Measurements from ENCODE around the gene CSDE1. TPM values are rescaled to one million over a fixed set of nuclear protein-coding genes. Genes with fewer than 3 reads are reported as not detected.
"Not testable (repeated sequence)": the region's sequence is repeated elsewhere in the genome, so short reads cannot be mapped to it uniquely, and the experiment has no call there.

CSDE1 gene
- total RNA-seq (100 to 1,000 TPM; 549 to 607 TPM), polyA plus RNA-seq (100 to 1,000 TPM; 286 to 661 TPM)
- long read RNA-seq, donor 1, full-length matches to known transcripts: 331 of 501 reads
- long read RNA-seq, donor 1, partial matches to known transcripts: 142 of 501 reads
- long read RNA-seq, donor 1, other reads (novel, unspliced or antisense): 28 of 501 reads
- long read RNA-seq, donor 2, full-length matches to known transcripts: 197 of 281 reads
- long read RNA-seq, donor 2, partial matches to known transcripts: 67 of 281 reads
- long read RNA-seq, donor 2, other reads (novel, unspliced or antisense): 17 of 281 reads

GRCh38 chr1:114757455-114758255 is at the start of gene CSDE1:
Gene CSDE1, minus strand, starts transcription at chr1:114757984. Its CDS starts 18,094 bp downstream, at chr1:114739890.
- 0% methylated on average over 50 of the region's 50 CpGs for WGBS, 2 donors
- H3K27me3 ChIP-seq (ENCODE audit: control insufficient read depth in 1 of 2, insufficient read depth in 2 of 2, low read length in 1 of 2): no peaks in the 10 kb centered on the region
- DNase-seq (peak; percentile 98 to 99), ATAC-seq (ENCODE audit: low FRiP score) (peak; percentile 100)
- H3K27ac ChIP-seq (ENCODE audit: low read depth in 1 of 2, low read length in 2 of 2): peak within 1 kb of the TSS; percentile 87 to 95
- peak within 1 kb of the TSS; percentile 75 to 94 for H3K4me3 ChIP-seq (ENCODE audit: low read length in 2 of 2)
- intact Hi-C loops (cut with DNase I): loop anchor here (5.0 kb wide), 2 partner anchors 40 to 330 kb away; partner anchors contain the start of genes NRAS (in 1 of the 2) and TSPAN2 (in 1 of the 2)
- no peaks in the 10 kb centered on the region for H3K9me3 ChIP-seq (ENCODE audit: control insufficient read depth, low read length)
- H3K36me3 ChIP-seq (ENCODE audit: control insufficient read depth in 1 of 2, insufficient read depth in 2 of 2, low read length in 1 of 2): no peaks in the 10 kb centered on the region
- H3K4me1 ChIP-seq (ENCODE audit: control insufficient read depth in 1 of 2, insufficient read depth in 2 of 2, low read length in 2 of 2): peaks cover 0 to 2% of the 10 kb centered on the region in 2 donors

GRCh38 chr1:114804449-114804848 is 46.7 kb upstream of the CSDE1 start:
- H3K4me1 ChIP-seq (ENCODE audit: control insufficient read depth in 1 of 2, insufficient read depth in 2 of 2, low read length in 2 of 2); H3K36me3 ChIP-seq (ENCODE audit: control insufficient read depth in 1 of 2, insufficient read depth in 2 of 2, low read length in 1 of 2); ATAC-seq (ENCODE audit: low FRiP score); H3K4me3 ChIP-seq (ENCODE audit: low read length in 2 of 2); H3K9me3 ChIP-seq (ENCODE audit: control insufficient read depth, low read length); intact Hi-C loops (cut with DNase I); H3K27me3 ChIP-seq (ENCODE audit: control insufficient read depth in 1 of 2, insufficient read depth in 2 of 2, low read length in 1 of 2); H3K27ac ChIP-seq (ENCODE audit: low read depth in 1 of 2, low read length in 2 of 2); DNase-seq: not testable (repeated sequence)
- 95 to 96% methylated on average over 10 to 33 of the region's 33 CpGs for WGBS, 2 donors

- H3K4me1 ChIP-seq (ENCODE audit: control insufficient read depth in 1 of 2, insufficient read depth in 2 of 2, low read length in 2 of 2): no peaks in the 10 kb centered on the region
- DNase-seq (no peak), ATAC-seq (ENCODE audit: low FRiP score) (no peak)
- no peaks in the 10 kb centered on the region for H3K9me3 ChIP-seq (ENCODE audit: control insufficient read depth, low read length)
- H3K4me3 ChIP-seq (ENCODE audit: low read length in 2 of 2): no peak overlapping the region
- intact Hi-C loops (cut with DNase I): no loop called here
- no peaks in the 10 kb centered on the region for H3K36me3 ChIP-seq (ENCODE audit: control insufficient read depth in 1 of 2, insufficient read depth in 2 of 2, low read length in 1 of 2)
- 65 to 73% methylated on average over 3 of the region's 3 CpGs for WGBS, 2 donors
- H3K27ac ChIP-seq (ENCODE audit: low read depth in 1 of 2, low read length in 2 of 2): no peak overlapping the region
- H3K27me3 ChIP-seq (ENCODE audit: control insufficient read depth in 1 of 2, insufficient read depth in 2 of 2, low read length in 1 of 2): peaks cover 0 to 1% of the 10 kb centered on the region in 2 donors
Measured at GRCh38 chr1:114803001-114803400, 45.2 kb upstream of the CSDE1 start.

- 84% methylated on average over 2 of the region's 2 CpGs for WGBS, 2 donors
- Histone ChIP-seq H3K4me1 (ENCODE audit: control insufficient read depth in 1 of 2, insufficient read depth in 2 of 2, low read length in 2 of 2) (no peaks in the 10 kb centered on the region), H3K36me3 (ENCODE audit: control insufficient read depth in 1 of 2, insufficient read depth in 2 of 2, low read length in 1 of 2) (no peaks in the 10 kb centered on the region), H3K27ac (ENCODE audit: low read depth in 1 of 2, low read length in 2 of 2) (no peak overlapping the region), H3K9me3 (ENCODE audit: control insufficient read depth, low read length) (no peaks in the 10 kb centered on the region), H3K4me3 (ENCODE audit: low read length in 2 of 2) (no peak overlapping the region), H3K27me3 (ENCODE audit: control insufficient read depth in 1 of 2, insufficient read depth in 2 of 2, low read length in 1 of 2) (no peaks in the 10 kb centered on the region)
- intact Hi-C loops (cut with DNase I): no loop called here
- ATAC-seq (ENCODE audit: low FRiP score): no peak
- no peak for DNase-seq
Measured at GRCh38 chr1:114794038-114794437, 36.3 kb upstream of the CSDE1 start.

GRCh38 chr1:114790581-114790980 is 32.8 kb upstream of the CSDE1 start:
- H3K36me3 ChIP-seq (ENCODE audit: control insufficient read depth in 1 of 2, insufficient read depth in 2 of 2, low read length in 1 of 2); H3K4me1 ChIP-seq (ENCODE audit: control insufficient read depth in 1 of 2, insufficient read depth in 2 of 2, low read length in 2 of 2); H3K27me3 ChIP-seq (ENCODE audit: control insufficient read depth in 1 of 2, insufficient read depth in 2 of 2, low read length in 1 of 2); DNase-seq; H3K9me3 ChIP-seq (ENCODE audit: control insufficient read depth, low read length); H3K4me3 ChIP-seq (ENCODE audit: low read length in 2 of 2); ATAC-seq (ENCODE audit: low FRiP score); intact Hi-C loops (cut with DNase I); H3K27ac ChIP-seq (ENCODE audit: low read depth in 1 of 2, low read length in 2 of 2): not testable (repeated sequence)
- whole genome bisulfite sequencing, 2 donors: 93 to 97% methylated on average over 10 to 25 of the region's 25 CpGs

GRCh38 chr1:114786440-114786839 is 28.7 kb upstream of the CSDE1 start:
- H3K36me3 ChIP-seq (ENCODE audit: control insufficient read depth in 1 of 2, insufficient read depth in 2 of 2, low read length in 1 of 2); H3K9me3 ChIP-seq (ENCODE audit: control insufficient read depth, low read length); H3K27me3 ChIP-seq (ENCODE audit: control insufficient read depth in 1 of 2, insufficient read depth in 2 of 2, low read length in 1 of 2); H3K4me1 ChIP-seq (ENCODE audit: control insufficient read depth in 1 of 2, insufficient read depth in 2 of 2, low read length in 2 of 2); ATAC-seq (ENCODE audit: low FRiP score); intact Hi-C loops (cut with DNase I); DNase-seq; H3K27ac ChIP-seq (ENCODE audit: low read depth in 1 of 2, low read length in 2 of 2); H3K4me3 ChIP-seq (ENCODE audit: low read length in 2 of 2): not testable (repeated sequence)
- 88 to 93% methylated on average over 1 of the region's 1 CpG for WGBS, 2 donors

- WGBS, 2 donors: 78 to 80% methylated on average over 5 of the region's 5 CpGs
Measured at GRCh38 chr1:114782476-114782875, 24.7 kb upstream of the CSDE1 start.

GRCh38 chr1:114780344-114781226 is 22.8 kb upstream of the CSDE1 start, which contains the start of gene SIKE1:
Gene SIKE1, minus strand, starts transcription at chr1:114780685. Its CDS starts 78 bp downstream, at chr1:114780607.
- peaks cover 0 to 2% of the 10 kb centered on the region in 2 donors for H3K4me1 ChIP-seq (ENCODE audit: control insufficient read depth in 1 of 2, insufficient read depth in 2 of 2, low read length in 2 of 2)
- DNase-seq (peak; percentile 94 to 95), ATAC-seq (ENCODE audit: low FRiP score) (peak; percentile 95)
- intact Hi-C loops (cut with DNase I): loop anchor here in 1 of 2 donors (2.0 kb wide), 1 partner anchor 64 kb away; the partner anchor contains the start of gene NRAS
- H3K36me3 ChIP-seq (ENCODE audit: control insufficient read depth in 1 of 2, insufficient read depth in 2 of 2, low read length in 1 of 2): no peaks in the 10 kb centered on the region
- H3K27ac ChIP-seq (ENCODE audit: low read depth in 1 of 2, low read length in 2 of 2): peak within 1 kb of the TSS; percentile 24 to 50
- H3K9me3 ChIP-seq (ENCODE audit: control insufficient read depth, low read length): no peaks in the 10 kb centered on the region
- H3K4me3 ChIP-seq (ENCODE audit: low read length in 2 of 2): peak within 1 kb of the TSS; percentile 7 to 44
- H3K27me3 ChIP-seq (ENCODE audit: control insufficient read depth in 1 of 2, insufficient read depth in 2 of 2, low read length in 1 of 2): no peaks in the 10 kb centered on the region
- 18% methylated on average over 53 of the region's 53 CpGs for WGBS, 2 donors

More at GRCh38 chr1:114782476-114782875, 24.7 kb upstream of the CSDE1 start:
- H3K4me1 ChIP-seq (ENCODE audit: control insufficient read depth in 1 of 2, insufficient read depth in 2 of 2, low read length in 2 of 2): peaks cover 0 to 2% of the 10 kb centered on the region in 2 donors
- no peaks in the 10 kb centered on the region for H3K36me3 ChIP-seq (ENCODE audit: control insufficient read depth in 1 of 2, insufficient read depth in 2 of 2, low read length in 1 of 2)
- no peak overlapping the region for H3K27ac ChIP-seq (ENCODE audit: low read depth in 1 of 2, low read length in 2 of 2)
- intact Hi-C loops (cut with DNase I): no loop called here
- no peak for ATAC-seq (ENCODE audit: low FRiP score)
- H3K27me3 ChIP-seq (ENCODE audit: control insufficient read depth in 1 of 2, insufficient read depth in 2 of 2, low read length in 1 of 2): no peaks in the 10 kb centered on the region
- no peak overlapping the region for H3K4me3 ChIP-seq (ENCODE audit: low read length in 2 of 2)
- no peak for DNase-seq
- H3K9me3 ChIP-seq (ENCODE audit: control insufficient read depth, low read length): no peaks in the 10 kb centered on the region

All from aorta (tissue), 5 donors.